Measurements from ENCODE around the gene RFXAP.
A peak's percentile ranks its signal among the peaks of the same experiment; 100 is the strongest.
"Not testable (repeated sequence)": the region's sequence is repeated elsewhere in the genome, so short reads cannot be mapped to it uniquely, and the experiment has no call there.

The RFXAP gene

GRCh38 chr13:36818804-36819738, at the start of gene RFXAP:
Gene RFXAP, plus strand, starts transcription at chr13:36819222. Its CDS starts 136 bp downstream, at chr13:36819358.
- DNase-seq (ENCODE audit: low spot score): peak; percentile 90

- no peak for DNase-seq (ENCODE audit: low spot score)
These were observed 49.5 kb upstream of the RFXAP start for GRCh38 chr13:36769545-36769944.

DNA sequence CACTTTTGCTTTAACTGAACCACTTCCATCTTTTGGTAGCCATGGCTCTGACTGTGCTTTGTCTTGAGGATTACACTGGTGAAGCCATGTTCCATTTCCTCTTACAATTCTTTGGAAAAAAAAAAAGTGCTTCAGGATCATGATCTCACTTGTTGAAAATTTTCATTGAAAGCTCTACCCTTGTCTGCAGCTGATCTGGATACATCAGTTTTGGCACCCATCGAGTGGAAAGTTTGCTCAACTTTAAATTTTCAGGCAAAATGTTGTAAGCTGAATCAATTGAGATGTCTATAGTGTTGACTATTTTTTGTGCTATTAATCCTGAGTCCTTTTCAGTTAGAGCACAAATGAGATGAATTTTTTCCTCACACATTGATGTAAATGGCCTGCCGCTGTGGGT, 48.3 kb upstream of the RFXAP start:
- no peak for DNase-seq (ENCODE audit: low spot score)

DNA sequence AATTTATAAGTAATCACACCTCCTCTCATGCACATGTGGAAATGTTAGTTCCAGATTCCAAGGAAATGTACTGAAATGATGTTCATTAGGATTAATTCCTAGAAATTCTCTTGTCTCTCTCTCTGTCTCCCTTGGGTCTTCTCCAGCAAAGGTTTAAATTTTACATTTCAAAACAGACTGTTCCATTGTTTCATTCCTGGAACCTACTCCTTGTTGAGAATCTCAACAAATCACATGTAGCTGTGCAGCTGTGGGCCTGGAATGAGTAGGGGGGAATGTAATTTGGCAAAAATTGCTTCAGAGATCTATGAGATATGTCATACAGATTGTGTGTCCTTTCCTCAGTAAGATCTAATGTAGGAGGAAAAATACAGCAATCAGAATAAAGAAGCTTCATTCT, 46.2 kb upstream of the RFXAP start:
- DNase-seq (ENCODE audit: low spot score): no peak

DNA sequence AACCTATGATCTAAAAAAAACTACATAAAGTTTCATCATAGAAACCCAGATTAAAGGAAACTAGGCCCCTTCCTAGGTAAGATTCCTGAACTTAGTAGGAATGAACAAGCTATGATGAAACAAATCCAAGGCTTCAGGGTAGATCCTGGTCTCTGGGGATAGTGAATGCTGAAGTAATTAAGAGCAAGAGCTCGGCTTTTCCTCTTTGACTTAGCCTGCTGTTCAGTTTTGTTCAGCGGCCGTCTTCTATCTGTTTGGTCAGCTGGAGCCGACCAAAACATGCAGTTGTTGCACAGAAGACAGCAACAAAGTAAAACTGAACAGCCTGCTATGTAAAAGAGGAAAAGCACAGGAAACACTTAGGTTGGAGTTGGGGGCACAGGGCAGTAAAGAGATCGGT, 44.1 kb upstream of the RFXAP start:
- DNase-seq (ENCODE audit: low spot score): no peak

- DNase-seq (ENCODE audit: low spot score): no peak
These were observed 42.8 kb upstream of the RFXAP start for GRCh38 chr13:36776175-36776574.

- DNase-seq (ENCODE audit: low spot score): no peak
These were observed 40.8 kb upstream of the RFXAP start for GRCh38 chr13:36778083-36778671.

DNA sequence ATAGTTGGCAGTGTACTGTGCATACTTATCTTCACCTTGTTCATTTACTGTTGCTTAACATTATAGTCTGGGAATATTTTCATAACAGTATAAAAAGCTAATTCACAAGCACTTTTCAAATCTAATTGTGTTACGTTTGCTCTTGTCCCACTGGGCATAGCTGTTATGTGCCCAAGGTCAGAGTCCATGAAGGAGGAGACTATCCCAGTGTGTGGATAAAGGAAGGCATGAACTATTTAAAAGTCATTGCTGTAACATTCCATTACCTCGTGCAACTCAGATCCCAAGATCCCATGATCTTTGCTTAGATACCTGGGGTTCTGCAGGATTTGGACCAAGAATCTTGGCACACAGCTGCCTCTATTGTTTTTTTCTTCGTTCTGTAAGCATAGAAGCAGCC, 35.1 kb upstream of the RFXAP start:
- DNase-seq (ENCODE audit: low spot score): no peak

DNA sequence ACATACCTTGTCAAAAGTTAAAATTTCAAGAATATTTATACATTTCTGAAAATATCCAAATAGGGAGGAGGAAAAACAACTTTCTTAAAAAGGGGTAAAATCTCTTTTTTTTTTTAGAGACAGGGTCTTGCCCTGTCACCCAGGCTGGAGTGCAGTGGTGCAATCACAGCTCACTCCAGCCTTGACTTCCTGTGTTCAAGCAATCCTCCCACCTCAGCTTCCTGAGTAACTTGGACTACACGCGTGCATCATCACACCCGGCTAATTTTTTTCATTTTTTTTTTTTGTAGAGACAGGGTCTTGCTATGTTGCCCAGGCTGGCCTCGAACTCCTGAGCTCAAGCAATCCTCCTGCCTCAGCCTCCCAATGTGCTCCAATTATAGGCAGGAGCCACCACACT, 32.8 kb upstream of the RFXAP start:
- DNase-seq (ENCODE audit: low spot score): not testable (repeated sequence)

GRCh38 chr13:36787181-36787580, 31.8 kb upstream of the RFXAP start:
- no peak for DNase-seq (ENCODE audit: low spot score)

DNA sequence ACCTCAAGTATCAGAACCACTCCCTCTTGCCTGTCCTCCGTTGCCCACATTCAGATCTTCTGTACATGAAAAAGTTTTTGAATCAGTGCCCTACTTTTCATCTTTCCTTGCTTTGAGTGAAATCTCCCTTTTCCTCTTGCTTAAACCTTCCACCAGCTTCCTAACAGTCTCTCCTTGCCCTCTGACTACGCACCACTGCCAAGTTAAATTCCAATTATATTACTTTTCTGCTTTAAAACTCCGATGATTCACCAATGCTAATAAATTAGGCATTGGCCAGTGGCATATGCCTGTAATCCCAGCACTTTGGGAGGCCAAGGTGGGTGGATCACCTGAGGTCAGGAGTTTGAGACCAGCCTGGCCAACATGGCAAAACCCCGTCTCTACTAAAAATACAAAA, 30.7 kb upstream of the RFXAP start:
- no peak for DNase-seq (ENCODE audit: low spot score)

DNA sequence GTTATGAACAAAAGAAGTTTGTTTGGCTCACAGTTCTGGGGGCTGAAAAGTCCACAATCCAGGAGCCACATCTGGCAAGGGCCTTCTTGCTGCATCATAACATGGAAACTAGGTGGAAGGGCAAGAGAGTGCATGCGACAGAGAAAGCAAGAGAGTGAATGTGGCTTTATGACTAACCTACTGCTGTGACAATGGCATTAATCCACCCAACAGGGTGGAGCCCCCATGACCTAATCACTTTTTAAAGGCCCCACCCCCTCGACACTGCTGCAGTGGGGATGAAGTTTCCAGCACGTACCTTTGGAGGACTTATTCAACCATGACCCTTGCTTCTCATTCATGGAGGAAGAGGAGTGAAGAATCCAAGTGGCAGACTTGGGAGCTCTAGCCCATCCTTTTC, 30.0 kb upstream of the RFXAP start:
- DNase-seq (ENCODE audit: low spot score): no peak

DNA sequence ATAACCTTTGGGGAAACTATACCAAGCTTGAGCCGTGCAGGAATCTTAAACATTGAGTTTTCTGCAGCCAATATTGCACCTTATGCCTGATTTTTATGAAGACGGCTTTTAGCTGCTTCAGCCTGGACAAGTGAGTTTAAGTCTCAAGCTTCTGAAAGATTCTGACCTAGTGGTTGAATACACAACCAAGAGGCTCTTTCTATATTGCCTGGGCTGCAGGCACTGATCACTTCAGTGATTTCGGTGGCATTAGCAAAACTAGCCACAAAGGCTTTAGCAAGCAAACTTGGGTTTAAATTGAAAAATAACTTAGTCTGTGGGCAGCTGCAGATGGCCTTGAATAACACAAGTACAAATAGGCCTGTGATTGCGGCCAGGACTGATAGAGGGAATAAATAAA, 29.3 kb upstream of the RFXAP start:
- no peak for DNase-seq (ENCODE audit: low spot score)

GRCh38 chr13:36794706-36795105, 24.3 kb upstream of the RFXAP start:
- no peak for DNase-seq (ENCODE audit: low spot score)

- DNase-seq (ENCODE audit: low spot score): no peak
These were observed 23.6 kb upstream of the RFXAP start for GRCh38 chr13:36795463-36795862.

DNA sequence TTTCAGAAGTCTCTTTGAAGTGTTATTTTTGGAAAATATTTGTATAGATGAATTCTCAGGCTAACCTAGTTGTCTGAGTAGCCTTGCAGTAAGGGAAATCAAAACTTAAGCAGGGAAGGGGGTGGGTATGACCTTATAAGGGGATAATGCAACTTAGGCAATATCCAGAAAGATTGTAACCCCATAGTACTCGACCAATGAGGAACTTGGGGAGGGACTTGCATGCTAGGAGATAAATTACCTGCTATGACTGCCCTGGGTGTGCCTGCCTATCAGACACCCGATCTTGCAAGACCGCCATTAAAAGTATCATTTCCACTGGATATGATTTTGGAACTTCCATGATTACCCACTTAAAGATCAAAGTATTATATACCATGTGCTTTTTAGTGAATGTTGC, 23.0 kb upstream of the RFXAP start:
- DNase-seq (ENCODE audit: low spot score): no peak

DNA sequence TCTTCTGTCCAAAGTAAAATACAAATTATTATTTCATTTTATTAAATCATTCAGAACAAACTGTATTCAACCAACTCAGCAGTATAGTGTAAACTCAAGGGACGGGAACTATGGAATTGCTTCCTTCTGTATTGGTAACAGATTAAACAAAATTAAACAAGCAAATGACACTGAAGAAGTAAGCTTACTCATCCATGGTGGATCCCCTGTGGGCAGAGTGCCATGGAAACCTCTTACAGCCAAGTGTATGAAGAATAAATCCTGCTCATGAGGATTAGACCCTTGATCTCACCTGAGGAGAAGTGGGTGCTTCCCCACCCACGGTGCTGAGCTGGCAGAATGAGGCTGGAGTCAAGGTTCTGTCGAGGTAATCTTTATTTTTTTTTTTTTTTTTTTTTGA, 18.0 kb upstream of the RFXAP start:
- DNase-seq (ENCODE audit: low spot score): no peak

GRCh38 chr13:36804588-36804987, 14.4 kb upstream of the RFXAP start:
- DNase-seq (ENCODE audit: low spot score): no peak

DNA sequence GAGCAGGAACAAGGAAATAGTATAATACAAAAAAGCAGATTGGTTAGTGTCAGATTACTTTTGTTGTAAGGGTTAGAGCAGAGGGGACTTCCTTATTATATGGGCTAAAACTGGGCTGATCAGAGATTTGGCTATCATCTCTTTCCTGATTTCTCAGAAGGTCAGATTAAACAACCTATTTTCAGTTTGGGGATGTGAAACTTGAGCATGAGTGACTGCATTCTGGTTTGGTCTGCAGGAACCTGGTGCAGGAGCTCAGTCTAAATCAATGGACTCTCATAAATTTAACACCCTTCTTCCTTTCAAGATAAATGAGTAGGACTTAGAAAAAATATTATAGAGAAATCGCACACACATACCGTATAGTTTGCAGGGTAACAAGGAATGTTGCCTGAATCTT, 12.9 kb upstream of the RFXAP start:
- DNase-seq (ENCODE audit: low spot score): no peak

GRCh38 chr13:36807616-36808015, 11.4 kb upstream of the RFXAP start:
- no peak for DNase-seq (ENCODE audit: low spot score)

- DNase-seq (ENCODE audit: low spot score): no peak
These were observed 5.8 kb upstream of the RFXAP start for GRCh38 chr13:36813225-36813624.

DNA sequence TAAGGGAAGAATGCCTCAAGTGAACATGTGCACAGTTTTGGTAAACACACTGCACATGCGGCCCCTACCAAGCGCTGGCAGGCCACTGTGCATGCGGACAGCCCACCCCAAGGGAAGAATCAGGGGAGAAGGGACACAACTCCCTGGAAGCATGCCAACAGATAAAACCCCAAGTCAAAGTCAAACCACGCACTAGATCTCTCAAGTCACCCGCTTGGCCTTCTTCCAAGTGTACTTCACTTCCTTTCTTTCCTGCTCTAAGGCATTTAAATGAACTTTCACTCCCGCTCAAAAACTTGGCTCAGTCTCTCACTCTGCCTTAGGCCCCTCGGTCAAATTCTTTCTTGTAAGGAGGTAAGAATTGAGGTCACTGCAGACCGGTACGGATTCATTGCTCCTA, 4.6 kb upstream of the RFXAP start:
- DNase-seq (ENCODE audit: low spot score): no peak

GRCh38 chr13:36815062-36815461, 4.0 kb upstream of the RFXAP start:
- peak; percentile 26 for DNase-seq (ENCODE audit: low spot score)
